Measurements from ENCODE around the gene HES6.

- TF ChIP-seq CTCF (IDR thresholded peaks at IDR 0.05) (peak; percentile 74 to 90 (median 79)), EP300 (IDR thresholded peaks at IDR 0.05) (no peak), POLR2A (IDR thresholded peaks at IDR 0.05) (no peak), POLR2AphosphoS5 (IDR thresholded peaks at IDR 0.05) (no peak)
Measured at GRCh38 chr2:238256594-238257104, 16.8 kb upstream of the HES6 start.

All from upper lobe of left lung (tissue), 4 donors.